VCaP (cell line): ENCODE measurements around the gene LCAT.

Experiments used
- H3K27ac ChIP-seq: fragments of 450-650 bp; 2 replicates; pipeline ENCODE4 v1.5.1; 2017
- TF ChIP-seq, protein P1 (sequence below): fragments of 450-650 bp; conservative IDR thresholded peaks from 2 replicates; pipeline ENCODE4 v1.5.1; 2017; ENCODE audit warnings: mild to moderate bottlenecking, moderate library complexity

LCAT gene

DNA sequence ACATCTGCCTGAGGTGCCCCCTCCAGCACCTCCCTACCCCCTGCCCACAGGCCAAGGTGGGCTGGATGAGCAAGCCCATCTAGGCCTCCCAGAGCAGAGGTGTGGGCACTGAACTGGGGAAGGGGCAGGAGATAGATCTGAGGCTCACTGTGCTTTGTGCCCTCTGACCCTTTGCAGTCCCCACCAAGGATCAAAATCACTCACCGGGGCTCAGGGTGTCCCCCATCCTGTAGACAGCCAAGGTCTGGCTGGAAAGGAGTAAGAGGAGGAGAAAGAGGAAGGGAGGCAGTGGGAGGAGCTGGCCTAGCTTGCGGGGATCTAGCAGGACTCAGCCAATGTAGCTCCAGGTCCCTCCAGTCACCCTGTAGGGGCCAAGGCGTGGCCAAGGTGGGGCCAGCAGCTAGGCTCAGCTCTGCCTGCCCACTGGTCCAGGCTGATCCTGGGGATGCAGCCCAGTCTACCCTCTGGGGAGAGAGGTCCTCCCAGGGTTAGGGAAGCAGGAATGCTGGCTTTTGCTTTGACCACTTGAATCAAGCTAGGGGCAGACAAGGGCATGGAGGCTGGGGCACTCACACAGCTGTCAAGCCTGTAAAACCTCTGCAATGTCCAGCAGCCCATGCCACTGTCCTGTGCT, 22.7 kb upstream of the LCAT start:
- H3K27ac ChIP-seq: no peak overlapping the region
- TF ChIP-seq, protein P1, sequence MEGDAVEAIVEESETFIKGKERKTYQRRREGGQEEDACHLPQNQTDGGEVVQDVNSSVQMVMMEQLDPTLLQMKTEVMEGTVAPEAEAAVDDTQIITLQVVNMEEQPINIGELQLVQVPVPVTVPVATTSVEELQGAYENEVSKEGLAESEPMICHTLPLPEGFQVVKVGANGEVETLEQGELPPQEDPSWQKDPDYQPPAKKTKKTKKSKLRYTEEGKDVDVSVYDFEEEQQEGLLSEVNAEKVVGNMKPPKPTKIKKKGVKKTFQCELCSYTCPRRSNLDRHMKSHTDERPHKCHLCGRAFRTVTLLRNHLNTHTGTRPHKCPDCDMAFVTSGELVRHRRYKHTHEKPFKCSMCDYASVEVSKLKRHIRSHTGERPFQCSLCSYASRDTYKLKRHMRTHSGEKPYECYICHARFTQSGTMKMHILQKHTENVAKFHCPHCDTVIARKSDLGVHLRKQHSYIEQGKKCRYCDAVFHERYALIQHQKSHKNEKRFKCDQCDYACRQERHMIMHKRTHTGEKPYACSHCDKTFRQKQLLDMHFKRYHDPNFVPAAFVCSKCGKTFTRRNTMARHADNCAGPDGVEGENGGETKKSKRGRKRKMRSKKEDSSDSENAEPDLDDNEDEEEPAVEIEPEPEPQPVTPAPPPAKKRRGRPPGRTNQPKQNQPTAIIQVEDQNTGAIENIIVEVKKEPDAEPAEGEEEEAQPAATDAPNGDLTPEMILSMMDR: no peak

DNA sequence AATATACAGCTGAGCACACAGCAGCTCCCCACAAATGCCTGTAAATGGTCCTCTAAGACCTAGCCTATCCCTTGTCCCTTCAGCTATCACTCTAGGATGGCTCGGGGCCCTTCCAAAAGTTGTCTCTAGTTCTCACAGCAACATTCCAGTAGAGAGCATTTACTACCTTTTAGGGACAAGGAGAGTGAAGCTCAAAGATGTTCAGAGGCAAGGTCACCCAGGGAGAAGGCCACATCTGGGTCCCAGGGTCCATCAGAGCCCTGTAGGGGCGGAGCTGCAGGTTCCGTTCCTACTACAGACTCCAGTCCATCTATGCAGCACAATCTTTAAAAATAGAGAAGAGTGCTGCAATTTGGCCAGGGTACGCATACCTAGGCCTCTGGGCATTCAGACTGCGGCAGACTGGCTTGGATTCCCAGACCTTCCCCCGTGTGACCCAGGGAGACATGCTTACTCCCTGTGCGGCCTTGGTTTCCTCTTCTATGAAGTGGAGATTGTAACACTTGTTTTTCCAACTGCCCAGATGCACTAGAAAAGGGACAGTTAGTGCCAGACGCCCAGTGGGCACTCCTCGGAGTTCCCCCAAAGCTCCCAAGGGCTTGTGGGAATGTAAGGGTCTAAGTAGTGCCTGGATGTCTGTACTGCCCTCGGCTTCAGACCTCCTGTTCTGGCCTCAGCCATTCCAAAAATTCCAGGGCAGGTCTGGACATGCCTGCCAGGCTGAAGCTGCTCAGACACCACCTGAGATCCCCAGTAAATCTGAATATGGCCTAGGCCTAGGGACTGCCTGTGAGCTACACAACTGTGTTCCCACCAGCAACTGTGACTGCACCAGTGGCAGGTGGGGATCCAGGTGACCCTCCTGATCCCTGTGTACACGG, 22.0 kb upstream of the LCAT start:
- no peak overlapping the region for H3K27ac ChIP-seq

DNA sequence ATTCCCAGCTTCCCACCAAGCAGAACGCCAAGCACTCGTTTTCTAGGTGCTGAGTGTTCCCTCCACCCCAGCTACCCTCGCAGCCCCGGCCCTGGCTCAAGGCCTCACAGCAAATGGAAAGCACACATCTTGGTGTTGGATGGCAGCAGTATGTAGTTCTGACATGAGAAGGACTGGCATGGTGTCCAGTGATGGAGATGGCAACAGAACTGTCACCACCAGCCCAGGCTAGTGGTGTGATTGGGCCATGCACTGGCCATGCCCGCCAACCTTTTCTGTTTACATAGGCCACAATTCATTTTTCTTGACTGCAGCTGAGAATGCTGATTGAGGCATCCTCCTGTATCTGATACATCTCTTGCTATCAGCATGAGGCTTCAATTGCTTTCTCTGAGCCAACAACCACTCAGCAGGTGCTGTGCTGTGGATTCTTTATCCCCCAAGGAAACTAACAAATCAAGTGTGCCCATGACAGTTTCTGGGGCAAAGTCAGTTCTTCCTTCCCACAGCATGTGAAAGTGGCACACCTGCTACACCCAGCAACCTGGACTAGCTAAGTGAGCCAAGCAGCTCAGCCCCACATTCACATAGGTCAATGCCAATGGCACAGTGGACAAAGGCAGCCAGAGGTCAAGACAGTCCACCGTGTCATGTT, 20.7 kb upstream of the LCAT start:
- no peak overlapping the region for H3K27ac ChIP-seq
- TF ChIP-seq, protein P1: no peak

More for the DNA sequence above, 22.0 kb upstream of the LCAT start:
- TF ChIP-seq, protein P1: no peak

DNA sequence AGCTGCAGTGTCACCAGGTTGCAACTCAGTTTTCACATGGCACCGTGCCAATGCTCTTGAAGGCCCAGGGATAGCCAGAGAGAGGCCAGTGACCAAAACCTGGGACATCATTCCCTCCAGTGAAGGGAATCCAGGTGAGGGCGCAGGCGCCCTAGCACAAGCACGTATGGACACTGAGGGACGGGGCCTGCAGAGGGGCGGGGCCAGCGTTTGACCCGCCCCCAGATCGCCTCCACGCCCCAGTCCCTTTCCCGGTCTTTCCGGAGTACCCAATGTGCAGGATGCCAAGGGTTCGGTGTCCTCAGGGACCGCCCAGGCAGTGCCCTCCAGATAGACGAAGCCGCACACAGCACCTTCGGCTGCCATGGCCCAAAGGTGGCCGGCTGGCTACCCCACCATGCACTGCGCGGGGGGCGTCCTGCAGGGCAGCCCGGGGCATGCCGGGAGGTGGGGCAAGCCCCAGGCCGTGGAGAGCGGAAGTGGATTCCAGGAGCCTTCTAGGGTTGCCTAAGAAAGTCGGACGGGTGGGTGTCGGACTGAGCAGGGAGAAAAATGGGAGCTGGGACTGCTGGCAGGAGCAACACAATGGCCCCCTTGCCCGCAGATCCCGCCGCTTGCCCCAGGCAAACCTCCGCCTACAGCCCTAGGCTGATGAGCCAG, 19.9 kb upstream of the LCAT start:
- H3K27ac ChIP-seq: no peak overlapping the region
- TF ChIP-seq, protein P1: no peak

DNA sequence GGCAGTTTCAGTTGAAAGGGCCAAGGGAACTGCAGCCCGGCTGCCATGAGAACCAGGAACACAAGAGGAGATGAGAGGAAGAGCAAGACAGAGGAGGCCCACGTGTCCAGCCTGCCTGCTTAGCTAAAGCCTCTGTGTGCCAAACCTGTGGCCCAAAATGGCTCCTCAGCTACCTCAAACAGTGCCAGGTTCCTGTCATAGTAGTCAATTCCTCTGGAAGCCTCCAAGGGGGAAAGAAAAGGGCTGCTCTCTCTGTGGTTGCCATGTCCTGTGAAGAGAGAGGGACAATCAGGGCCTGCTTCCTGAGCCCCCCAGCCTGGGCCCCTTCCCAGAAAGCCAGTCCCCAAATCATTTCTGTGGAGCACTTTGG, 19.4 kb upstream of the LCAT start:
- TF ChIP-seq, protein P1: no peak
- no peak overlapping the region for H3K27ac ChIP-seq

DNA sequence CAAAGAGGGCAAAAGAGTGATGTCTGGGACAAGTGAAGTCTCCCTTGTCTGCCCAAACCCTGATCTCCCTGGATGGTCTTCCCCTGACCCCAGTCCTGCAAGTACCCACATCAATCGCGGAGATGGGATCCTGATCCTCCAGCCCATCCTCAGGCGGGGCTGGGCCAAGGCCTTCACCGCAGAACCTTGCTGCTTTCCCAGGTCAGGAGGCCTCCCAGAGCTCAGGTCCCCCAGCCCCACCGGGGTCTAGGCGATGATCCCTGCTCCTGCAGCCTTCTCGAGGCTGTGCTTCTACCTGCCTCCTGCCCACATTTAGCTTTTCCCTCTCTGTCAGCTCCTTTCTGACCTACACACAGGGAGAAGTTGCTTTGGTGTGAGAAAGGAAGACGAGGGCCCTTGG, 18.2 kb upstream of the LCAT start:
- TF ChIP-seq, protein P1: no peak

DNA sequence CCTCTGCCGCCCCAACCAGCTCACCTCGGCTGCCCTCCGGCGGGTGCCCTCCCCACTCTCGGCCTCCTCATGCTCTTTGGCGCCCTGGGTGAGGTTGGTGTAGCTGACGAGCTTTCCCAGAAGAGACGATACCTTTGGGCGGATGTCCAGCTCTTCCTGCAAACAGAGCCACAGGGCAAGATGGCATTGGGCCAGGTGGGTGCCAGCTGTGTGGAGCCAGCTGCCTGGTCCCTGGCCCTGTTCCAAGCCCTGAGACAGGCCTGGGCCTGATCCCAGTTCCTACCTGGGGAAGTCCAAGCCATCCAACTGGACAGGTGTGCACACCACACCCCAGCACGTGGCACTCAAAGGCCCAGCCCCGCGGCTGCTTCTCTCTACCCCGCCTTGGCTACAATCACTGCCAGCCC, 17.6 kb upstream of the LCAT start:
- no peak overlapping the region for H3K27ac ChIP-seq
- TF ChIP-seq, protein P1: no peak

More for the DNA sequence above, 18.2 kb upstream of the LCAT start:
- no peak overlapping the region for H3K27ac ChIP-seq
